Measurements from ENCODE around the gene SFMBT1.
A peak's percentile ranks its signal among the peaks of the same experiment; 100 is the strongest.

Gene SFMBT1

GRCh38 chr3:53075743-53076140 lies 29.9 kb upstream of the SFMBT1 start:
- Histone ChIP-seq H4K20me1 (ENCODE audit: insufficient read depth) (no peaks in the 10 kb centered on the region), H3K27ac (no peak overlapping the region), H3K4me3 (IDR thresholded peaks at IDR 0.05; ENCODE audit: insufficient read depth, low read depth, low read length) (no peak overlapping the region), H3K4me1 (ENCODE audit: low read depth, poor library complexity, severe bottlenecking) (peaks cover 8% of the 10 kb centered on the region), H2AFZ (ENCODE audit: low read depth) (no peak overlapping the region), H3K36me3 (ENCODE audit: insufficient read depth) (no peaks in the 10 kb centered on the region), H3K79me2 (ENCODE audit: insufficient read depth, low read depth) (no peaks in the 10 kb centered on the region), H3K27me3 (ENCODE audit: insufficient read depth, low read depth) (no peaks in the 10 kb centered on the region), H3K4me2 (no peak overlapping the region), H3K9ac (no peak overlapping the region)
- TF ChIP-seq CTCF (conservative IDR thresholded peaks at IDR 0.05; ENCODE audit: low read depth, low read length): no peak

DNA sequence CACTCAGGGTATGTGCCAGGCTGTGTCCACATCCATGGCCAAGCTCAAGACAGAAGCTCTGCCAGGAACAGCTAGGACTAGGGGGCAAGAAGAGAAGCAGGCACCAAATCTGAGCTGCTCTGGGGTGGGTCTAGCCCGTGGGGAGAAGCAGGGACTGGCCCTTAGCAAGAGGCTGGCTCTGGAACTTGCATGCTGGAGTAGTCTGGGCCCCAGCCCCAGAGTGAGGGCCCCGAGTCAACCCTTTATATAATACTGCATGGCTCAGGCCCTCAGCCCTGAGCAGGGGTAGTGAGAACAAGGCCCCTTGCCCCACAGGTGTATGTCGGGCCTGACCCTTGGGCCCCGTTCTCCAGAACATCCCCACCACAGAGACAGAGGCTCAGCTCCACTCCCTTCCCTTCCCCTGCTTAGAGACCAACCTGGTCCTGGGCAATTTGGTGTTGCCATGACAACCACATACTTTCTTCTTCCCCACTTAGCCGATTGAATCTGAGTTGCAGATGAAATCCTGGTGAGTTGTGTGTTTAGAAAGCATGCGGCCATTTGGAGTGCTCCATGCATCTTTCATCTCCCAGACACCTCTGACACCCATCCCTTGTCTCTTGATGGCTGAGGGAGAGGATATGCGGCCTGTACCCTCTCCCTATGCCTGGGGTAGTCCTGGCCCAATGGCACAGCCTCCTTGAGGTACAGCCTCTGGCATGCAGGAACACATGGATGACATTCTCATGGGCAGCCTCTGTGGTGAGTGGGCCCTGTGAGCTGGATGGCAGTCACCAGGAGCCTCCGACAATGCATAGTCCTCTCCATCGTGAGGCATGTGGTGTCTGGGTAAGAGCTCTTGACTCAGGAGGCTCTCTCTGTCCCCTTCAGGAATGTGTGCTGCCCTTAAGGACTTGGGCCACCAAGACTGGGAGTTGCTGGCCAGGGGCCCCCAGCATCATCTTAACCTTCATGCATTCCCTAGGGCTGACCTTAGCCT lies 29.2 kb upstream of the SFMBT1 start:
- peaks cover 8% of the 10 kb centered on the region for H3K4me1 ChIP-seq (ENCODE audit: low read depth, poor library complexity, severe bottlenecking)
- no peaks in the 10 kb centered on the region for H3K27me3 ChIP-seq (ENCODE audit: insufficient read depth, low read depth)
- no peak overlapping the region for H3K4me3 ChIP-seq (IDR thresholded peaks at IDR 0.05; ENCODE audit: insufficient read depth, low read depth, low read length)
- no peaks in the 10 kb centered on the region for H4K20me1 ChIP-seq (ENCODE audit: insufficient read depth)
- H2AFZ ChIP-seq (ENCODE audit: low read depth): no peak overlapping the region
- H3K9ac ChIP-seq: no peak overlapping the region
- no peaks in the 10 kb centered on the region for H3K79me2 ChIP-seq (ENCODE audit: insufficient read depth, low read depth)
- H3K27ac ChIP-seq: no peak overlapping the region
- TF ChIP-seq CTCF (conservative IDR thresholded peaks at IDR 0.05; ENCODE audit: low read depth, low read length): no peak
- no peak overlapping the region for H3K4me2 ChIP-seq
- H3K36me3 ChIP-seq (ENCODE audit: insufficient read depth): no peaks in the 10 kb centered on the region

- Histone ChIP-seq H4K20me1 (ENCODE audit: insufficient read depth) (no peaks in the 10 kb centered on the region), H3K4me3 (IDR thresholded peaks at IDR 0.05; ENCODE audit: insufficient read depth, low read depth, low read length) (no peak overlapping the region), H3K27me3 (ENCODE audit: insufficient read depth, low read depth) (no peaks in the 10 kb centered on the region), H2AFZ (ENCODE audit: low read depth) (no peak overlapping the region), H3K4me2 (no peak overlapping the region), H3K27ac (no peak overlapping the region), H3K79me2 (ENCODE audit: insufficient read depth, low read depth) (no peaks in the 10 kb centered on the region), H3K4me1 (ENCODE audit: low read depth, poor library complexity, severe bottlenecking) (peaks cover 8% of the 10 kb centered on the region), H3K9ac (no peak overlapping the region), H3K36me3 (ENCODE audit: insufficient read depth) (no peaks in the 10 kb centered on the region)
- no peak for TF ChIP-seq CTCF (conservative IDR thresholded peaks at IDR 0.05; ENCODE audit: low read depth, low read length)
These were observed 28.5 kb upstream of the SFMBT1 start for GRCh38 chr3:53074366-53074696.

DNA sequence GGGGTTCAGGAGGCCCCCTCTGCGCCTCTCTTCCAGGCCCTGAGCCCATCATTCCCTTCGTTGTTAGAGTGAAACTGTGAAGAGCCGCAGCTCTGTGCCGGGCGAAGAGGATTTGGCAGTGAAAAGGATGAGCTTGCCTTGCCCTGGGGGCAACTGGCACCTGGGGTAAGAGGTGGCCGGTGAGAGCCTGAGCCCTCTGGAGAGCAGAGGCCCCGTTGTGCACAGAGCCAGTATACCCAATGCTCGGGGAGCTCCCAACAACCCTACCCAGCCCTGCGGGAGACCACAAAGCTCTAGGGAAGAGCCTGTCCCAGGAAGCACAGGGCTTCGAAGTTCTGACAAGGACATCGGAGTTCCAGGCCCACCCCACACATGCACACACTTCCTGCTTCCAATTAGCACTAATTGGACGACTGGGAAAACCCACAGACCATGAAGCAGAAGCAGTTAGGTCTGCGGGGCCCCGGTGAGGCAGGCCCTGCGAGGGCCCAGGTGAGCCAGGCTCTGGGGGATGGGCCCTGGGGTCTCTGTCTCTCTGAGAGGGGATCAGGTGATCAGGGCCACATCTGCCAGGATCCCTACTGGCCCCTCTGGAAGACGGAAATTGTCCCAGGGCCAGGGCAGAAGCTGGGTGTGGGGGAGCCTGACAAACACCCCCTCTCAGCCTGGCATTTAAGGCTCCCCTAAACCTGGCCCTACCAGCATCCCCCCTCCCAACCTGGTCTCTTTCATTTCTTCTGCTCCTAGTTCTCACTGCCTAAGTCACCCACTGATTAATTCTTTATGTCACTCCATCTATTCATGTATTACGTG lies 27.9 kb upstream of the SFMBT1 start:
- H3K4me1 ChIP-seq (ENCODE audit: low read depth, poor library complexity, severe bottlenecking): peaks cover 8% of the 10 kb centered on the region
- H2AFZ ChIP-seq (ENCODE audit: low read depth): peak overlapping the region; percentile 95
- peak overlapping the region; percentile 96 for H3K4me2 ChIP-seq
- H3K36me3 ChIP-seq (ENCODE audit: insufficient read depth): no peaks in the 10 kb centered on the region
- no peak overlapping the region for H3K27ac ChIP-seq
- no peak overlapping the region for H3K4me3 ChIP-seq (IDR thresholded peaks at IDR 0.05; ENCODE audit: insufficient read depth, low read depth, low read length)
- H3K79me2 ChIP-seq (ENCODE audit: insufficient read depth, low read depth): no peaks in the 10 kb centered on the region
- peak overlapping the region; percentile 74; the same call in 1 of the 2 replicates for H3K9ac ChIP-seq
- TF ChIP-seq CTCF (conservative IDR thresholded peaks at IDR 0.05; ENCODE audit: low read depth, low read length): no peak
- H3K27me3 ChIP-seq (ENCODE audit: insufficient read depth, low read depth): no peaks in the 10 kb centered on the region
- H4K20me1 ChIP-seq (ENCODE audit: insufficient read depth): no peaks in the 10 kb centered on the region

Measured in KMS-11 (cell line).